ENCODE results near the gene NUDCD3. TPM values are rescaled to one million over a fixed set of nuclear protein-coding genes. Genes with fewer than 3 reads are reported as not detected.
A peak's percentile ranks its signal among the peaks of the same experiment; 100 is the strongest.

NUDCD3 gene
- total RNA-seq, 1 donor from 2014 or later = 39.3 TPM

GRCh38 chr7:44536090-44536489, 45.6 kb upstream of the NUDCD3 start:
- Histone ChIP-seq H3K4me3 (no peak overlapping the region), H3K27ac (no peak overlapping the region), H3K36me3 (no peaks in the 10 kb centered on the region), H3K4me1 (no peaks in the 10 kb centered on the region), H3K9me3 (no peaks in the 10 kb centered on the region), H3K27me3 (no peaks in the 10 kb centered on the region)
- intact Hi-C loops (cut with DNase I) = no loop called here
- TF ChIP-seq, protein P1, sequence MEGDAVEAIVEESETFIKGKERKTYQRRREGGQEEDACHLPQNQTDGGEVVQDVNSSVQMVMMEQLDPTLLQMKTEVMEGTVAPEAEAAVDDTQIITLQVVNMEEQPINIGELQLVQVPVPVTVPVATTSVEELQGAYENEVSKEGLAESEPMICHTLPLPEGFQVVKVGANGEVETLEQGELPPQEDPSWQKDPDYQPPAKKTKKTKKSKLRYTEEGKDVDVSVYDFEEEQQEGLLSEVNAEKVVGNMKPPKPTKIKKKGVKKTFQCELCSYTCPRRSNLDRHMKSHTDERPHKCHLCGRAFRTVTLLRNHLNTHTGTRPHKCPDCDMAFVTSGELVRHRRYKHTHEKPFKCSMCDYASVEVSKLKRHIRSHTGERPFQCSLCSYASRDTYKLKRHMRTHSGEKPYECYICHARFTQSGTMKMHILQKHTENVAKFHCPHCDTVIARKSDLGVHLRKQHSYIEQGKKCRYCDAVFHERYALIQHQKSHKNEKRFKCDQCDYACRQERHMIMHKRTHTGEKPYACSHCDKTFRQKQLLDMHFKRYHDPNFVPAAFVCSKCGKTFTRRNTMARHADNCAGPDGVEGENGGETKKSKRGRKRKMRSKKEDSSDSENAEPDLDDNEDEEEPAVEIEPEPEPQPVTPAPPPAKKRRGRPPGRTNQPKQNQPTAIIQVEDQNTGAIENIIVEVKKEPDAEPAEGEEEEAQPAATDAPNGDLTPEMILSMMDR (IDR thresholded peaks at IDR 0.05) = no peak
- no peak for DNase-seq (ENCODE audit: low spot score in 2 of 2)

DNA sequence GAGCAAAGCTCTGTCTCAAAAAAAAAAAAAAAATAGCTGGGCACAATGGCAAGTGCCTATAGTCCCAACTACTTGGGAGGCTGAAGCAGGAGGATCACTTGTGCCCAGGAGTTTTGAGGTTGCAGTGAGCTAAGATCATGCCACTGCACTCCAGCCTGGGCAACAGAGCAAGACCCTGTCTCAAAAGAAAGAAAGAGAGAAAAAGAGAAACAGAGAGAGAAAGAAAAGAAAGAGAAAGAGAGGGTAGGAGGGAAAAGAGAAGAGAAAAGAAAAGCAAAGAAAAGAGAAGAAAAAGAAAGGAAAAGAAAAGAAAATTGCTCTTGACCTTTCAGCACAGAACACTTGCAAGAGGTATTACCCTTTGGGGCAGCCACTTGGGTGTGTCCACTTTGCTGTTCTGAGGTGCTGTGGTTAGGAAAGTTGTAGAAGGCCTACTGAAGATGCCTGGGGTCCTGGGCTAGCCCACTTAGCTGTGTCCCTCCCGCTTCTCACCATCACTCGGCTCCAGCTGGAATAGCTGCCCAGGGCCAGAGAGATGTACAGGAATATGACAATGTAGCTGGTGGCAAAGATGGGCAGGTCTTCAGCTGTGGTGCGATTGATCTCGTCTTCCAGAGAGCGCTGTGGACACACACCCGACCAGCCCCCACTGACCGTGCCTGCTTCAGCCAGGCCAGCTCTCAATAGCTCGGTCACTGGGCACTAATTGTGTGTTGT, 45.0 kb upstream of the NUDCD3 start:
- intact Hi-C loops (cut with DNase I) = no loop called here
- no peak overlapping the region for H3K4me3 ChIP-seq

DNA sequence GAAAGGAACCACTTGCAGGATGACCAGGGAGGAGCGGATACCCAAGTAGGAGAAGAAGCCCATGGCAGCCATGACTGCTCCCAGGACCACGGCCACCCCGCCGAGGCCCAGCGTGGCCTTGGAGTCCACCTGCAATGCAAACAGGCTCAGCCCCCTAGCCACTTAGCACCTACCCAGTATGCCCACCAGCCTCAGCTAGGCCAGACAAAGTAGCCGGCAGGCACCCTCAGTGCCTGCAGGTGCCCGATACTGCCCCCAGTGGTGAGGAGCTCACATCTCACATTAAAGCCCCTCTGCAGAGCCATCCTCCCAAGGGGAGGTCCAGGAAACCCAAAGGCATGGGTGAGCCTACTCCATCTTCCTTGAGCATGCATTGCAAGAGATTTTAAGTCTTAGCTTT, 44.0 kb upstream of the NUDCD3 start:
- no peaks in the 10 kb centered on the region for H3K27me3 ChIP-seq
- no peak overlapping the region for H3K4me3 ChIP-seq
- TF ChIP-seq, protein P1 (IDR thresholded peaks at IDR 0.05) = peak in 2 of 3 experiments; percentile 20 to 38
- no peak for DNase-seq (ENCODE audit: low spot score in 2 of 2)
- H3K36me3 ChIP-seq = no peaks in the 10 kb centered on the region
- intact Hi-C loops (cut with DNase I) = no loop called here
- H3K4me1 ChIP-seq = no peaks in the 10 kb centered on the region
- H3K9me3 ChIP-seq = no peaks in the 10 kb centered on the region
- H3K27ac ChIP-seq = no peak overlapping the region

More for the DNA sequence above, 45.0 kb upstream of the NUDCD3 start:
- Histone ChIP-seq H3K27me3 (no peaks in the 10 kb centered on the region), H3K9me3 (no peaks in the 10 kb centered on the region), H3K36me3 (no peaks in the 10 kb centered on the region), H3K27ac (no peak overlapping the region), H3K4me1 (no peaks in the 10 kb centered on the region)
- DNase-seq (ENCODE audit: low spot score in 2 of 2) = no peak
- TF ChIP-seq, protein P1 (IDR thresholded peaks at IDR 0.05) = no peak

DNA sequence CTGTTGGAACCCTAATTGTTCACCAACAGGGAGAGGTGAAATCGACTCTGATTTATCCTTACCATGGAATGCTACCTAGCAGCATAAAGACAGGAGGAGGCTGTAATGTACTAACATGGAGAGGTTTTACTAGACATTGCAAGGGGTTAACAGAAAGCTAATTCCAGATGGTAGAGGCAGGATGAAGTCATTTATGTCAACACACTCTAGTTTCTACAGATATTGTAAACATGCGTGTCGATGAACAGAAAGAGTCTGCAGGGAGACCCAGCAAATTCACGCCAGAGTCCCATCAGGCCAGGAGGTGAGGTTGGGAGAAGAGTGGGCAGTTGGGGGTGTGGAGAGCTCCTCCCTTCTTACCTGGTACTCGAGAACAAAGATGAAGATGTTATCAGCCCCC, 43.6 kb upstream of the NUDCD3 start:
- no peaks in the 10 kb centered on the region for H3K36me3 ChIP-seq
- no peaks in the 10 kb centered on the region for H3K4me1 ChIP-seq
- DNase-seq (ENCODE audit: low spot score in 2 of 2) = no peak
- TF ChIP-seq, protein P1 (IDR thresholded peaks at IDR 0.05) = no peak
- no peak overlapping the region for H3K4me3 ChIP-seq
- no peaks in the 10 kb centered on the region for H3K9me3 ChIP-seq
- H3K27ac ChIP-seq = no peak overlapping the region
- no peaks in the 10 kb centered on the region for H3K27me3 ChIP-seq
- intact Hi-C loops (cut with DNase I) = no loop called here

DNA sequence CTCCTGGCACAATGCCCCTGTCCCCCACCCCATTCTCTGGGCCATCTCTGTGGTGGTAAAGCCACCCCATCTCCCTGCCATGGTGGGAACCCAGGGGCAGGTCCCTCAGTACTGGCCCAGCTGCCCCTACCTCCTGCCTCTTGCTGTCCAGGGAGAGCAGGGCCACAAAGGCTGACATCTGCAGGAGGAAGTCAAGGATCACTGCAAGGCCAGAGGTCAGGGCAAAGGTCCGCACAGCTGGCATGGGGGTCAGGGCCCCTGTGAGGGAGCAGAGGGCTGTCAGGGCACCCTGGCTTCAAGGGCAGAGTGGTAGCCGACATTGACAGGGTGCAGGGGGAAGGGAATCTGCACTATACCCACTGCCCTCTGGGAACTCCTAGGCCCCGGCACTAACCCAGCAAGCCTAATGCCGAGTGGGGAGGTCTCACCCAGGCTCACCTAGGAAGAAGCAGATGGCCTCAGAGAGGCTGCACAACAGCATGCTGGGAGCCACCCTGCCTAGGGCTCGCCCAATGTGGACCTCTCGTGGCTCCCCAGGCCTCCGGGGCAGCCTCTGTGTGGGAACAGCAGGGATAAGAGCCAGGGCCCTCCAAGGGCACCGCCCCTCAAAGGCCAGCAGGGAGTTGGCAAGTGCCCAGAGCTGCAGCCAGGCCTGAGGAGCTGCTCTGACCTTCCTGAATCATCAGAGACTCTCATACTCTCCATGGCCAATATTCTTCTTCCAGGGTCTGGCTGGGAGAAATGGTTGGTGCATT, 43.0 kb upstream of the NUDCD3 start:
- no peak overlapping the region for H3K4me3 ChIP-seq
- H3K36me3 ChIP-seq = no peaks in the 10 kb centered on the region
- H3K27ac ChIP-seq = no peak overlapping the region
- H3K4me1 ChIP-seq = no peaks in the 10 kb centered on the region
- no peaks in the 10 kb centered on the region for H3K27me3 ChIP-seq
- intact Hi-C loops (cut with DNase I) = no loop called here
- no peaks in the 10 kb centered on the region for H3K9me3 ChIP-seq
- TF ChIP-seq, protein P1 (IDR thresholded peaks at IDR 0.05) = no peak
- no peak for DNase-seq (ENCODE audit: low spot score in 2 of 2)

Data from ascending aorta (tissue), 2 donors.